ENCODE data around the gene DDX54.

DNA sequence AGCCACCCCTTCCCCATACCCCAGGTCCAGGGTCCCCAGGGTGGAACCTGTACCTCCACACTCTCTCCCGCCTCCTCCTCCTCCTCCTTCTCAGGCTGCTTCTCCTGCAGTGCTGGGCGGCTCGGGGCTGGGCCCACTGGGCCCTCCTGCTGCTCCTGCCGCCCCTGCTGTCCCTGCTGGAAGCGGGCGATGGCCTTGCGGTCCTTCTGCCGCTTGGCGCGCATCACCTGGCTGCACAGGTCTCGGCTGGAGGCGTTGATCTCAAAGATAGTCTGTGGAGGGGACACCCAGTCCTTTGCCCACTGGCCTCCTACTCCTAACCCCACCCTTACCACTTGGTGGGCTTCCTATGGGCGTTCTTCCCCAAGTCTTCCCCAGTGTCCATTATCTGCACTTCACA, 21.3 kb downstream of the DDX54 start:
- TF ChIP-seq CTCF (IDR thresholded peaks at IDR 0.05) (no peak), POLR2A (IDR thresholded peaks at IDR 0.05; ENCODE audit: low read depth) (no peak)
